SHP77 (cell line): ENCODE measurements around the gene MEGF11.
"Not testable (repeated sequence)": the region's sequence is repeated elsewhere in the genome, so short reads cannot be mapped to it uniquely, and the experiment has no call there.

ENCODE experiments used
- DNase-seq, 2 experiments: peaks; one replicate each; lab custom pipeline; 2025; lab: John Stamatoyannopoulos, UW

MEGF11 gene

DNA sequence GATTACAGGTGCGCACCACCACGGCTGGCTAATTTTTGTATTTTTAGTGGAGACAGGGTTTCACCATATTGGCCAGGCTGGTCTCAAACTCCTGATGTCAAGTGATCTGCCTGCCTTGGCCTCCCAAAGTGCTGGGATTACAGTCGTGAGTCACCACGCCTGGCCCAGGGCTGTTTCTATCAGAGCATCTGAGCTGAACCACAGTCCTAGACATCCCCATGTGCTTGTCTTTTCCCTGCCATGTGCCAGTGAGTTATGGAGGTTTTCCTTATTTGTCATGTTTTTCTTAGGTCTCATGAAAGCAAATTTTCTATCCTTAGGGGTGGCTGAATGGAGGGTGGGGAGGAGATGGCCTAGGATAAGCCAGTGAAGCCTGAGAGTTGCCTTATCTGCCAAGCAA is 250.4 kb downstream of the MEGF11 start:
- DNase-seq: not testable (repeated sequence)

GRCh38 chr15:66001717-66002426 is 251.7 kb downstream of the MEGF11 start:
- no peak for DNase-seq

DNA sequence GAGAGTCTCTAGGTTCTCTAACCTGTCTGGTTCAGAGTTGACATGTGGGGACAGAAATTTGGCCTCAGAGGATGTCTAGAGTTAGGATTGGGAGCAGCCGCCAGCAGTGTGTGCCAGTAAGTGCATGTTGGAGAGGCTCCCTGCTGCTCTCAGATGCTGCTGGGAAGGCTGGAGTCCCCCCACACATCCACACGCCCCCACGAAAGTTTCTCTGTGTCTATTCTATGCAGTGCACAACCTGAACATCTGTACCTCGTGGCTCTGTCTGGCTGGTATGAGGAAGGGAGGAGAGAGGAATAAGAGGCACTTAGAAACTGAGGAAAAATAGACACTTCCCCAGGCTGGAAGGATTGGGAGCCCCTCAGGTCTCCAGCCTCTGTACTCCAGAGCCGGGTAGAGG is 252.5 kb downstream of the MEGF11 start:
- DNase-seq: no peak

- no peak for DNase-seq
These were observed 255.1 kb downstream of the MEGF11 start for GRCh38 chr15:65998486-65998885.

DNA sequence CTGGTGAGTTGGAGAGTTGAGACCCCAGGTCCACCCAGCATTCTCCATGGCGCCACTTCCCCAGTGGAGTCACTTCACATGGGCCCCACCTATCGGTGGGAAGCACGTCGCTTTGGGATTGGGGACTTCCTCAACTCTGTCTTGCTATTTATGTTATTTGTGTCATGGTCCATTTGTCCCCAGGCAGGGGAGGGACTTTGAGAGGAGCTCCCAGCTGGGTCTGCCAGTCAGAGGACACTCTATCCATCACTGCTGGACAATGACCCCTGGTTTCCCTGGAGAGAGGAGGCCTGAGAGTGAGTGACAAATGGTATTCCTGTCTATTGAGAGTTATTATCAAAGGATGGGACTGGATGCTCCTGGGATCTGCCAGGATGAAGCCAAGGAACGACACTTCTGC is 256.6 kb downstream of the MEGF11 start:
- no peak for DNase-seq

DNA sequence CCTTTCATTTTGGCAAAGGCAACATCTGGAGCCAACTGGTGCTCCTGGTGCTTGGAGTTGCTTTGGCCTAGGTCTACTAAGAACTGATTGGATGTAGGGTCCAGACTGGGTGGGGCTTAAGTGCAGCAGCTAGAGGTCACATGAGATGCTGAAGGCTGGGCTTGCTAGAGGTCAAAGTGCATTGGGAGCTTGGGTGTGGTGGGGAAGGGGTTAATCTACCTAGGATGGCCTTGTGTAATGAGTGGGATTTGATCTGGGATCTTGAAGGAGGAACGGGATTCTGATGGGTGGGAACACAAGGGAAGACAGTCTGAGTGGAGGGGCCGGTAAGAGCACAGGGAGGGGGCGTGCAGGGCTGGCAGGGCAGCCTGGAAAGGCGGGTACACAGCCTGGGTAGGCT is 258.7 kb downstream of the MEGF11 start:
- no peak for DNase-seq

DNA sequence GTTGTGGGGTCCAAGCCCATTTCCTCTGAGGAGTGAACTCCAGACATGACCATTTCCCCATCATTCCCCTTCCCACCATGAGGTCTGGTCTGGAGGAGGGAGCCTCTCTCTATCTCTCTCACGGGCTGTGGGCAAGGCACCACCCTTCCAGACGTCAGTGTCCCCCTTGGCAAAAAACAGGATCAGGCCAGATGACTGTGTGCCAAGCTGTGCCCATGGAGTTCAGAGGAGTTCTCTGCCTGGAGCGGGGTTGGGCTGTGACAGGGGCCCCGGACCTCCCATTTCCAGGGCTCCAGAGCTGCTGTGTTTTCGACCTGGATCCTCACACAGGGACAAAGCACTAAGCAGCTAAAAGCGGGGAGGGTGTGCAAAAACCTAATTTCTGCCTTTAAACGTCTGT is 259.8 kb downstream of the MEGF11 start:
- DNase-seq: no peak

- DNase-seq: peak; percentile 68 to 74
These were observed 260.3 kb downstream of the MEGF11 start for GRCh38 chr15:65993236-65993635.

GRCh38 chr15:65991721-65992483 is 261.6 kb downstream of the MEGF11 start:
- DNase-seq: no peak

DNA sequence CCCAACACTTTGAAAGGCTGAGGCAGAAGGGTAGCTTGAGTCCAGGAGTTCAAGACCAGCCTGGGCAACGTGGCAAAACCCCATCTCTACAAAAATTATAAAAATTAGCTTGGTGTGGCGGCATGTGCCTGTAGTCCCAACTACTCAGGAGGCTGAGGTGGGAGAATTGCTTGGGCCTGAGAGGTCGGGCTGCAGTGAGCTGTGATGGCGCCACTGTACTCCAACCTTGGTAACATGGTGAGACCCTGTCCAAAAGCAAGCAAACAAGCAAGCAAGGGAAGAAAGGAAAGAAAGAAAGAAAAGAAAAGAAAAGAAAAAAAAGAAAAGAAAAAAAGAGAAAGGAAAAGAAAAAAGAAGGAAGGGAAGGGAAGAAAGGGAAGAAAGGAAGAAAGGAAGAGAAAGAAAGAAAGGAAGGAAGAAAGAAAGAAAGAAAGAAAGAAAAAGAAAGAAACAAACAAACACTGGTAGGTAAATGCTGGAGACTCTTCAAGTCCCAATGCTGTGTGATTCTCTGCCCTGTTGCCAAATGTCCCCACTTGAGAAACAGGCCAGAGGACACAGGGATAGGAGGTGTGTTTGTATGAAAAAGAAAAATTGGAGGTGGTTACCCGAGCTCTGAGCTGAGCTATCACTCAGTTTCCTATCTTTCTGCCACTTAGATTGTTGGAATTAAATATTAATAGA is 263.1 kb downstream of the MEGF11 start:
- no peak for DNase-seq

DNA sequence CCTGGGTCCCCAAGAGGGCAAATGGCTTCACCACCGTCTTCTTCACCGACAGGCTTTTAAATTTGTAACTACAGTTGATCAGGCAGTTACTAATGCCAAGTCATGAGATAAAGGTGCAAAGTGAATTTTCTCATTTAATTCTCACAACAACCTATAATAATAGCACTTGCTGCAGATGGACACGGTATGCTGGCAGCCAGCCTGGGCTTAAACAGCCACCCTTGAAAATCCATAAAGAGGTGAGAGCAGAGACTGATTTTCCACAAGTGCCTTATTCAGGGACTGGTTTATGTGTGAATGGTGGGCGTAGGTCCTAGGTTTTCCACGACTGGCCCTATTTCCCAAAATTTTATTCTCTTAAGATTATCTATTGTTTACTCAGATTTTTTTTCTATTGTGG is 266.4 kb downstream of the MEGF11 start:
- DNase-seq: no peak

- DNase-seq: no peak
These were observed 267.1 kb downstream of the MEGF11 start for GRCh38 chr15:65986416-65986815.

- no peak for DNase-seq
These were observed 268.2 kb downstream of the MEGF11 start for GRCh38 chr15:65985387-65985786.

- DNase-seq: no peak
These were observed 270.8 kb downstream of the MEGF11 start for GRCh38 chr15:65982627-65983322.

DNA sequence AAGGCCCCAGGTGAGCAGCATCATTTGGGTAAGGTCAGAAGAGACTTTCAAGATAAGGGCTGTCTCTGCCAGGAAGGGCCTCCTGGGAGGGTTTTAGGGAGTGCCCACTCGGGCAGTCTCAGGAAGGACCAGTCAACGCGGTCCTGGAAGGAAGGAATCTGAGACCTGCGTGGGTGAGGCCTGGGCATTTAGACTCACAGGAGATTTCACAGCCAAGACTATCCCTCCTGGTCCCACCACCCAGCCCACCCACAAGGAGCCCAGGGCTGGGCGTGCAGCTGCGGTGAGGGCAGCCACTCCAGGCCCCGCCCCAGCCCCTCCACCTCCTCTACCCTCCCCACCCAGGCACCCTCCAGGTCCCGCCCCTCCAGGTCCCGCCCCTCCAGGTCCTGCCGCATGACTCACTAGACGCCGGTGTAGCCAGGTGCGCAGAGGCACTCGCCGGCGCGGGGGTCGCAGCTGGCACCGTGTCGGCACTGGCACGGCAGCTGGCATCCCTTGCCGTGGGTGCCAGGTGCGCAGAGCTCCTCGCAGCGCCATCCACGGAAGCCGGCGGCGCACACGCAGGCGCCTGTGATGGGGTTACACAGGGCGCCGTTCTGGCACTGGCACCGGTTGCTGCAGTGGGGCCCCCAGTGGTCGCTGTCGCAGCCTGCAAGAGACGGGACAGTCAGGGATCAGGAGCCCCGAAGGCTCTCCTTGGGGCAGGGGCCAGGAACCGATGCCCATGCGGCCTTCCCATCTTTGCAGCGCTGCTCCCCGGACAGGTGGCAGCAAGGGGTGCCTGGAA is 271.5 kb downstream of the MEGF11 start:
- DNase-seq: peak; percentile 67 to 89

DNA sequence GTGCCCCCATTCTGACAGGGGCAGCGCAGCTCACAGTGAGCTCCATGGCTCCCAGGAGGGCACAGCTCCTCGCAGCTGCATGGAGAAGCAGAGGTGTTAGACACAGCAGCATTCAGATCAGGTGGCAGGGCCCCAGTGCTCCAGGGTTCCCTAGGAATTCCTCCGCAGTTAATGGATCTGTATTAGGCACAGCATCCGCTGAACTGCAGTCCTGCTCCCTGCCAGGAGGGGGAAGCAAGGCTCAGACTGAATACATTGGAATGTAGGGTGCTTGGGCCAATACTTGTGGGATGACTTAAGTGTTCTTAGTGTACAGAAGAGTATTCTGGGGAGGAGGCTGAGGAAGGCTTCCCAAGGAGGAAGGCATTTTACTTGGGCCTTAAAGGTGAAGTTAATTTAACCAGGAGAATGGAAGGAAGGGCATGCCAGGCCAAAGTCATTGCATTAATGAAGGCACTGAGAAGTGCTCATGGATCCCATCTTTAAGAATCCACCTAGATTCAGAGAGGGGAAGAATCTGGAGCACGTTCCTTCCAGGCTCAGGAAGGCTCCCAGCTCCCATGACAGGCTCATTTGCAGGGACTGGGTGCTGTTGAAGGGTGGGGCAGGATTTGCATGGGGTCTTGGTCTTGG is 272.6 kb downstream of the MEGF11 start:
- DNase-seq: peak; percentile 43 to 54

GRCh38 chr15:65979837-65980236 is 273.7 kb downstream of the MEGF11 start:
- no peak for DNase-seq

- DNase-seq: no peak
These were observed 274.2 kb downstream of the MEGF11 start for GRCh38 chr15:65979316-65979715.

DNA sequence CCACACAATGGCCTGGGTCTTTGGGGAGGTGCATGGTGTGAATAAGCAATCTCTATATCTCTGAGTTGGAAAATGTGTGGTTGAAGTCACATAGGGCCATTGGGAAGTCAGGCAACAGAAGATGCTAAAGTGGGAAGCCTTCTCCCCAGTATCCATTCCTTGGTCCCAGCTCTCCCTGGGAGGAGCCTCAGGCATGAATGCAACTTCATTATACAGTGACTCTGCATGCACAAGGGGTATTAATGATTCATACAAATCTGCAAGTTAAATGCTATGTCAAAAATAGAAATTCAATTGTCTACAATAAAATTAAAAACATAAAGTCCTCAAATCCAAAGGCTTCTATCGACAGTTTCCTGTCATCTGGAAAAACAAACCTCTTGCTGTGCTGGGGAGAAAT is 275.4 kb downstream of the MEGF11 start:
- no peak for DNase-seq

GRCh38 chr15:65976196-65976595 is 277.4 kb downstream of the MEGF11 start:
- DNase-seq: not testable (repeated sequence)

DNA sequence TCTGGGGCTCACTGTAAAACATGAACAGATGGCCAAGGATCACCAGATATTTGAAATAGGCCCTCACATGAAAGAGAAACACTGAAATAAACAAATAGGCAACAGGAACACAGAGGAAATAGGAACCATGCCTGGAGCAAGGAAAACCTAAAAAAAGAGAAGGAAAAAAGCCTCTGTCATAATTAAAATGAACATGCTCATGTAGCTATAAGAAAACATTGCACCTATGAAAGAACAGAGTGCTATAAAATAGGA is 281.9 kb downstream of the MEGF11 start:
- DNase-seq: no peak
